ENCODE data around the gene TUBGCP2.
A peak's percentile ranks its signal among the peaks of the same experiment; 100 is the strongest.

TUBGCP2 gene

GRCh38 chr10:133343558-133343957 is 34.9 kb upstream of the TUBGCP2 start:
- FAIRE-seq, result no peak

GRCh38 chr10:133342942-133343341 is 34.3 kb upstream of the TUBGCP2 start:
- no peak for DNase-seq (ENCODE audit: low spot score)
- no peak for FAIRE-seq

More at GRCh38 chr10:133343558-133343957, 34.9 kb upstream of the TUBGCP2 start:
- DNase-seq (ENCODE audit: low spot score), result no peak

- DNase-seq (ENCODE audit: low spot score) (no peak), FAIRE-seq (no peak)
Measured at GRCh38 chr10:133341983-133342382, 33.3 kb upstream of the TUBGCP2 start.

GRCh38 chr10:133339708-133340380 is 31.2 kb upstream of the TUBGCP2 start:
- FAIRE-seq, result no peak
- DNase-seq (ENCODE audit: low spot score), result no peak

- DNase-seq (ENCODE audit: low spot score), result no peak
- peak; percentile 82 for FAIRE-seq
Measured at GRCh38 chr10:133338080-133339071, 29.7 kb upstream of the TUBGCP2 start.

- no peak for FAIRE-seq
- no peak for DNase-seq (ENCODE audit: low spot score)
Measured at GRCh38 chr10:133337370-133337725, 28.7 kb upstream of the TUBGCP2 start.

- FAIRE-seq, result peak; percentile 23
Measured at GRCh38 chr10:133336577-133337369, 28.1 kb upstream of the TUBGCP2 start, which contains the start of gene CALY. CALY (minus strand) TSS chr10:133336896; CDS start chr10:133328989, 7,907 bp downstream.

GRCh38 chr10:133336118-133336576 is 27.5 kb upstream of the TUBGCP2 start:
- DNase-seq (ENCODE audit: low spot score) (no peak), FAIRE-seq (no peak)

More at GRCh38 chr10:133336577-133337369, 28.1 kb upstream of the TUBGCP2 start, which contains the start of gene CALY:
- DNase-seq (ENCODE audit: low spot score), result peak; percentile 80

- FAIRE-seq (no peak), DNase-seq (ENCODE audit: low spot score) (no peak)
Measured at GRCh38 chr10:133335246-133336117, 26.8 kb upstream of the TUBGCP2 start.

GRCh38 chr10:133334503-133335245 is 26.0 kb upstream of the TUBGCP2 start:
- no peak for FAIRE-seq
- DNase-seq (ENCODE audit: low spot score), result no peak

- DNase-seq (ENCODE audit: low spot score) (no peak), FAIRE-seq (no peak)
Measured at GRCh38 chr10:133332936-133333699, 24.4 kb upstream of the TUBGCP2 start.

- DNase-seq (ENCODE audit: low spot score) (peak; percentile 84), FAIRE-seq (no peak)
Measured at GRCh38 chr10:133329491-133330202, 21.0 kb upstream of the TUBGCP2 start.

- FAIRE-seq, result no peak
Measured at GRCh38 chr10:133328358-133329343, 20.0 kb upstream of the TUBGCP2 start.

GRCh38 chr10:133327651-133328357 is 19.1 kb upstream of the TUBGCP2 start:
- DNase-seq (ENCODE audit: low spot score), result no peak
- no peak for FAIRE-seq

More at GRCh38 chr10:133328358-133329343, 20.0 kb upstream of the TUBGCP2 start:
- no peak for DNase-seq (ENCODE audit: low spot score)

GRCh38 chr10:133326745-133327650 is 18.3 kb upstream of the TUBGCP2 start:
- DNase-seq (ENCODE audit: low spot score) (no peak), FAIRE-seq (no peak)

Measured in urothelium cell line (cell line).